Fibroblast of pulmonary artery (primary cell): ENCODE measurements around the gene STX11.

Experiments used
- DNase-seq: peaks from one replicate; pipeline ENCODE4 v3.0.0-alpha.2; 2010; ENCODE audit warnings: low read depth
- H3K4me3 ChIP-seq: replicated peaks from 2 replicates; pipeline ENCODE4 v1.5.1; 2011; ENCODE audit warnings: low read depth, mild to moderate bottlenecking, control low read depth, low read length, moderate library complexity
- TF ChIP-seq, protein P1 (sequence below): IDR thresholded peaks from 2 replicates; pipeline ENCODE4 v1.5.1; 2011; ENCODE audit warnings: mild to moderate bottlenecking, control low read depth, low read length, inconsistent platforms; ENCODE audit errors: missing control alignments

STX11 gene

DNA sequence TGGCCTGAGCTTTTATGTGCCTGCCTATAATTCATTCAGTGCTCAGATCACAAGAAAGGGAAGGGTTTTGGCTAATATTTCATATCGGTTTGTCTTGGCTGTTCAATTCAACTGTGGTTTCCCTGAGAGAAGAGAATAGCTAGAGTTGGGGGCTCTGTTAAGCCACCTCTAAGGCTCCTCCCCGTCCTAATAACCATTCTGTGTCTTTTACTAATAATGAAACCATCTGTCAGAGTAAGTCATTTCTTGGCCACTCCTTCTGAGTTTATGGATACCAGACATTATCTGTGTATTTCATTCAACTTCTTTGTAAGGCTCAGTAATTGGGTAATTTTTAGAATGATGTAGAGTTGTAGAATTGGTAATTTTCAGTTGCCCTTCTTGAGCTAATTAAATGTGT is 5.2 kb downstream of the STX11 start:
- TF ChIP-seq, protein P1, sequence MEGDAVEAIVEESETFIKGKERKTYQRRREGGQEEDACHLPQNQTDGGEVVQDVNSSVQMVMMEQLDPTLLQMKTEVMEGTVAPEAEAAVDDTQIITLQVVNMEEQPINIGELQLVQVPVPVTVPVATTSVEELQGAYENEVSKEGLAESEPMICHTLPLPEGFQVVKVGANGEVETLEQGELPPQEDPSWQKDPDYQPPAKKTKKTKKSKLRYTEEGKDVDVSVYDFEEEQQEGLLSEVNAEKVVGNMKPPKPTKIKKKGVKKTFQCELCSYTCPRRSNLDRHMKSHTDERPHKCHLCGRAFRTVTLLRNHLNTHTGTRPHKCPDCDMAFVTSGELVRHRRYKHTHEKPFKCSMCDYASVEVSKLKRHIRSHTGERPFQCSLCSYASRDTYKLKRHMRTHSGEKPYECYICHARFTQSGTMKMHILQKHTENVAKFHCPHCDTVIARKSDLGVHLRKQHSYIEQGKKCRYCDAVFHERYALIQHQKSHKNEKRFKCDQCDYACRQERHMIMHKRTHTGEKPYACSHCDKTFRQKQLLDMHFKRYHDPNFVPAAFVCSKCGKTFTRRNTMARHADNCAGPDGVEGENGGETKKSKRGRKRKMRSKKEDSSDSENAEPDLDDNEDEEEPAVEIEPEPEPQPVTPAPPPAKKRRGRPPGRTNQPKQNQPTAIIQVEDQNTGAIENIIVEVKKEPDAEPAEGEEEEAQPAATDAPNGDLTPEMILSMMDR = no peak
- no peak overlapping the region for H3K4me3 ChIP-seq
- no peak for DNase-seq

DNA sequence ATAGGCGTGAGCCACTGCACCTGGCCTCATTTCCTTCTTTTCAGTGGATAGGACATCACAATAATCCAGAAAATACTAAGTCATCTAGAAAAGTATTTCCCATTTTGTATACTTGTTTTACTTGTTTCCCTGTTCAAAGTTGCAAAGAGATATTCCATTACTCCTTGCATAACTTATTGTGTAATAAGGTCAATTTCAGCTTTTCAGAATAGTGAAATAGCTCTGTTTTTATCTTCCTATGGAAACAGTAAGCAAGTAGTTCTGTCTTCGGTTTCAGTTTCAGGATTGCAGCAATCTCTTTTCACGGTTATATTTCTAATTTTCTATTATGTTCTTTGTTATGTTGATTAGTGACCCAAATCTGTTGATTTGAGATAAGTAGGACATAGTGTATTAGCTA is 6.0 kb downstream of the STX11 start:
- TF ChIP-seq, protein P1 = no peak
- DNase-seq = peak; percentile 64
- no peak overlapping the region for H3K4me3 ChIP-seq

DNA sequence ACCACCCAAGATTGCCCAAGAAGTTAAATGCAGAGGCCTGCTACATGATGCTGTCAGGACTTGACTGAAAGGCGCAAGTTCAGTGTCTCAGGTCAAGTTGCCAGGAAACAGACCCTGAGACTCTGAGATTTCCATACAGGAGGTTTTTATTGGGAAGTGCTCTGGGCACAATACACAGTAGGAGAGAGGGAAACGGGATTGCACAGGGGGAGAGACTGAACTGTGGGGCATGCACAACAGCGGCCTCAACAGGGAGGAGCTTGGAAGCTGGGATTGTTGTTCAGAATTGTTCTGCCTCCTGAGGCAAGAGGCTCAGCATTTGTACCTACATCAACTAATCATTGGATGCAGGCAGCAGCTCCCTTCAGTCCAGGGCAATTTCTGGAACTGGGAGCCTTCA is 6.7 kb downstream of the STX11 start:
- DNase-seq = no peak
- no peak overlapping the region for H3K4me3 ChIP-seq
- TF ChIP-seq, protein P1 = no peak

DNA sequence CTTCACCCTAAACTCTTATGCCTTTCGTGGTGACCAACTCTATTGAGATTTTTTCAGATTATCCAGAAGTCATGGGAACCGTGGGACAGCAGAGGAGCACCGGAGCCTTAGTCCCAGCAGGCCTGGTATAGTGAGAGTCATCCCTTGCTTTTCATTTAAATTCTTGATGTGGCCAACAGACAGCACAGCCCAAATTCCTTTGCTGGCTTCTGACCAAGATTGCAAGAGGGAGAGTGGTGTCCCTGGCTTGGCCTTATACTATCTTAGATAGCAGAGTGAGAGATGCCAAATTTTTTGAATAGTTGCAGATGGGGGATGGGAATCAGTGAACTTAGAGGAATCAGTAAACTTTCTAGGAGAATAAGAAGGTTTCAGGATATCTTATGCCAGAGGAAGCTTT is 7.8 kb downstream of the STX11 start:
- no peak overlapping the region for H3K4me3 ChIP-seq
- TF ChIP-seq, protein P1 = no peak
- DNase-seq = peak; percentile 93

DNA sequence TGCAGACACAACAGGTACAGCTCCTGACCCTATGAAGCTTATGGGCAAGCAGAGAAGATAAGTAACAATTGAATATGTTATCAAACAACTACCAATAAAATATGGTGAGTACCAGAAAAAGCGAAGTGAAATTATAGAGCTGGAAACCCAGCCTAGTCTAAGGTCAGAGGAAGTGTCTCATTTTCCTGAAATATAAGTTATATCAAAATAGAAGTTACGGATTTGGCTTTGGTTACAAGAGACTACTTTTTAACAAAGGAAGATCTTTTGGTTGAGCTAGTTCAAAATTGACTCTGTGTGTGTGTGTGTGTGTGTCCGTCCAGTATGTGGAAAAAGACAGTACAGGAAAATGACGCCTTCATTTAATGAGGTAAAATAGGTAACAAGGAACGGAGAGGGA is 8.9 kb downstream of the STX11 start:
- TF ChIP-seq, protein P1 = no peak
- H3K4me3 ChIP-seq = no peak overlapping the region
- peak; percentile 16 for DNase-seq

DNA sequence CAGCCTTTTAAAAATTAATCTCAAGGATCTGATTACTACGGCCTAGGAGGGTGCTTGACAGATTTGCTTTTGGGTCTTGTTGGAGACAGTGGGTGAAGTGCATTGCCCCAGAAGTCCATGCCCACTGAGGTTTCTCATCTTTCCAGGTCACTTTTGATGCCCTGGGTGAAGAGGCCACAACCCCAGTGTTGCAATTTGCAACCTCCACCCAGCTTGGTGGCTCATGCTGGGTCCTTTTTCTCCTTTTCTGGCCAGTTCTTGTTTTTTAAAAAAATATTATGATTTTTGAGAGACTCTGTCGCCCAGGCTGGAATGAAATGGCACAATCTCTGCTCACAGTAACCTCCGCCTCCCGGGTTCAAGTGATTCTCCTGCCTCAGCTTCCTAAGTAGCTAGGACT is 9.4 kb downstream of the STX11 start:
- TF ChIP-seq, protein P1 = no peak
- DNase-seq = no peak
- no peak overlapping the region for H3K4me3 ChIP-seq

DNA sequence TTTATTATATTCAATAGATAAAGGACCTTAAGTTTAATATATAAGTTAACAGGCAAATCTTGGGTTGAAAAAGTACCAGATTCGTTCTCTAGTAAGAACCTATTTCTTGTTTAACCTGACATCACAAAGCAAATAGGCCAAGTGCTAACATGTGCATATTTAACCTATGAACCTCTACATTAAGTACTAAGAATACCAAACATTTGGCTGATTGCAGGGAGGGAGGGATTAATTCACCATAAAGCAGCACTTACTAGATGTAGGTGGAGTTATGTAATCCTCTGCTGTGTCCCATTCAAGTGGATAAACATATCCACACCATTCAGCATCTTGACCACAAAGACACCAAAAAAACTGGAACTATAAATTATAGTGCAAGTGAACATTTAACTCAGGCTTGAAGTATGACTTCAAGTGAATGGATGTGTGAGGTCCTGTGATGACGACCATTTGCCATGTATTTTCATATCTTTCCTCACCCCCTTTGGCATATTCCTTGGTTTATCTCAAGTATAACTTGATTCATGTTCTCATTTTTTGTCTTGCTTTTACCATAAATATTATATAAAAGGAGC is 10.2 kb downstream of the STX11 start:
- TF ChIP-seq, protein P1 = no peak
- H3K4me3 ChIP-seq = no peak overlapping the region
- no peak for DNase-seq
